Cardiac muscle cell (in vitro differentiated cells and primary cell): ENCODE data around the gene ITGA1. TPM values are rescaled to one million over a fixed set of nuclear protein-coding genes. Genes with fewer than 3 reads are reported as not detected.

ENCODE experiments used
- DNase-seq, 2 donors: peaks; one replicate each; pipeline versions ENCODE4 v3.0.0 to v3.0.0-alpha.2; 2010 to 2017; ENCODE audit warnings: low read depth in 1 of 2, low spot score in 1 of 2
- H3K27ac ChIP-seq: fragments of 200-600 bp; sonication (generic); 2 replicates; pipeline ENCODE4 v1.5.1; 2016
- H3K27me3 ChIP-seq: fragments of 200-600 bp; sonication (generic); 2 replicates; pipeline ENCODE4 v1.6.0; 2016; ENCODE audit warnings: control low read depth
- H3K36me3 ChIP-seq: fragments of 200-600 bp; sonication (generic); 2 replicates; pipeline ENCODE4 v1.5.1; 2016; ENCODE audit warnings: control low read depth
- H3K4me1 ChIP-seq: fragments of 200-600 bp; sonication (generic); 2 replicates; pipeline ENCODE4 v1.8.1; 2017; ENCODE audit warnings: low read depth, mild to moderate bottlenecking, mixed run types
- H3K4me3 ChIP-seq: fragments of 200-600 bp; sonication (generic); 2 replicates; pipeline ENCODE4 v1.5.1; 2016; ENCODE audit warnings: mild to moderate bottlenecking
- H3K9me3 ChIP-seq: fragments of 200-600 bp; sonication (generic); 2 replicates; pipeline ENCODE4 v1.5.1; 2017; ENCODE audit warnings: low read depth, mild to moderate bottlenecking, control low read depth
- polyA plus RNA-seq: library from polyadenylated mRNA; unstranded; fragments of >200 nt; fragmentation: Nextera tagmentation; extraction: Ambion mirVana; gene quantifications from 2 replicates; pipeline ENCODE4 v1.2.1, GENCODE V29; 2016
- total RNA-seq: library from RNA; depleted of rRNA; stranded (reverse); fragments of >200 nt; gene quantifications from 2 replicates; pipeline ENCODE4 v1.2.3, GENCODE V29; 2016
- TF ChIP-seq, protein P1 (sequence below): IDR thresholded peaks from 2 replicates; pipeline ENCODE4 v1.5.1; 2012; ENCODE audit warnings: low read depth, mild to moderate bottlenecking, low read length

Gene ITGA1
- total and polyA plus RNA-seq, 2 experiments from 2014 or later, result 2.9 to 7.3 TPM

DNA sequence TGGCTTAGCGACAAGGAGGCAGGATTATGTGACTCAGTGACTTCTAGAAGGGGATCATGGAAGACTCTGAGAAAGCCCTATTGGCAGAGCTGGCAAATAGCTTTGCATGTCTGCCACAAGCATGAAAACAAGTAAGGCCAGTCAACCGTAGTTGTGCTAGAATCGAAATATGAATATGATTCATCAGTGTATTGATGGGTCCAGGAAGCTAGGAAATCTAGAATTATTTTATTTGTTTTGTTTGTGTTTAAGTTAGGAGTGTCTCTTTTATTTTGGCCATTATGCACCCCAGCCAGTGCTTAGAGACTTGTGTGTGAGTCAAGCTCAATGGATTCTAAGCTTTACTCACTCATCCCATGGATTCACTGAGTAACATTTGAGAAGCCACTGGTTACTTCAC, 197.6 kb downstream of the ITGA1 start:
- H3K9me3 ChIP-seq, result no peaks in the 10 kb centered on the region
- TF ChIP-seq, protein P1, sequence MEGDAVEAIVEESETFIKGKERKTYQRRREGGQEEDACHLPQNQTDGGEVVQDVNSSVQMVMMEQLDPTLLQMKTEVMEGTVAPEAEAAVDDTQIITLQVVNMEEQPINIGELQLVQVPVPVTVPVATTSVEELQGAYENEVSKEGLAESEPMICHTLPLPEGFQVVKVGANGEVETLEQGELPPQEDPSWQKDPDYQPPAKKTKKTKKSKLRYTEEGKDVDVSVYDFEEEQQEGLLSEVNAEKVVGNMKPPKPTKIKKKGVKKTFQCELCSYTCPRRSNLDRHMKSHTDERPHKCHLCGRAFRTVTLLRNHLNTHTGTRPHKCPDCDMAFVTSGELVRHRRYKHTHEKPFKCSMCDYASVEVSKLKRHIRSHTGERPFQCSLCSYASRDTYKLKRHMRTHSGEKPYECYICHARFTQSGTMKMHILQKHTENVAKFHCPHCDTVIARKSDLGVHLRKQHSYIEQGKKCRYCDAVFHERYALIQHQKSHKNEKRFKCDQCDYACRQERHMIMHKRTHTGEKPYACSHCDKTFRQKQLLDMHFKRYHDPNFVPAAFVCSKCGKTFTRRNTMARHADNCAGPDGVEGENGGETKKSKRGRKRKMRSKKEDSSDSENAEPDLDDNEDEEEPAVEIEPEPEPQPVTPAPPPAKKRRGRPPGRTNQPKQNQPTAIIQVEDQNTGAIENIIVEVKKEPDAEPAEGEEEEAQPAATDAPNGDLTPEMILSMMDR, result no peak
- H3K4me1 ChIP-seq, result peaks cover 11% of the 10 kb centered on the region
- peaks cover 33% of the 10 kb centered on the region for H3K27me3 ChIP-seq
- no peaks in the 10 kb centered on the region for H3K36me3 ChIP-seq
- H3K4me3 ChIP-seq, result no peak overlapping the region
- DNase-seq, result no peak
- H3K27ac ChIP-seq, result no peak overlapping the region

DNA sequence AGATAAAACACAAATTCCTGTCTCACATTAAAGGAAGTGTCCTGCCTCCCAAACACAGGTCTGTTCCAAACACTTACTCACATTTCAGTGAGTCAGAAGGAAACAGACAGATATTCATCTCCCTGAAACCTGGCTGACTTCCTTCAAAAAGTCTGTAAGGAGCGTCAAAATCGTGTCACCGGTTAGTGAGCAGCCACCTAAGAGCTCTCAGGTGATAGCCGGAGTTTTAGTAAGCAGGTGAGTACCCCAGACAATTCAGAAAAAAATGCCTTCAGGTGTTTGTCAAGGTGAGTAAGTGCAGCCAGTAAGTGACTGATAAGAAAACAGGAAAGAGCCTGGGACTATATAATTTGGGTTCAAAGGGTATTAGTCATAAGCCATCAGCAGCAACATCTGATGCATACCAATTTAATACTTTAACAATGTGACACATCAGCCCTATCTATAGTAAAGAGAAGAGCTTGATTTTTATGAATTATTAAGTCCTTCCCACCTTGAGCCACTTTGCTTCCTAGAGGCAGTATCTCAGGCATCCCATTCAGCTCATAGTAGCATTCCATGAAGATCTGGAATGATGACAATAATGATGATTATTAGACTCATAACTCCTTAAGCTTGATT, 200.1 kb downstream of the ITGA1 start:
- Histone ChIP-seq H3K4me1 (peaks cover 11% of the 10 kb centered on the region), H3K27me3 (peaks cover 55% of the 10 kb centered on the region), H3K36me3 (no peaks in the 10 kb centered on the region), H3K27ac (no peak overlapping the region), H3K4me3 (no peak overlapping the region), H3K9me3 (no peaks in the 10 kb centered on the region)
- no peak for DNase-seq
- TF ChIP-seq, protein P1, result no peak

DNA sequence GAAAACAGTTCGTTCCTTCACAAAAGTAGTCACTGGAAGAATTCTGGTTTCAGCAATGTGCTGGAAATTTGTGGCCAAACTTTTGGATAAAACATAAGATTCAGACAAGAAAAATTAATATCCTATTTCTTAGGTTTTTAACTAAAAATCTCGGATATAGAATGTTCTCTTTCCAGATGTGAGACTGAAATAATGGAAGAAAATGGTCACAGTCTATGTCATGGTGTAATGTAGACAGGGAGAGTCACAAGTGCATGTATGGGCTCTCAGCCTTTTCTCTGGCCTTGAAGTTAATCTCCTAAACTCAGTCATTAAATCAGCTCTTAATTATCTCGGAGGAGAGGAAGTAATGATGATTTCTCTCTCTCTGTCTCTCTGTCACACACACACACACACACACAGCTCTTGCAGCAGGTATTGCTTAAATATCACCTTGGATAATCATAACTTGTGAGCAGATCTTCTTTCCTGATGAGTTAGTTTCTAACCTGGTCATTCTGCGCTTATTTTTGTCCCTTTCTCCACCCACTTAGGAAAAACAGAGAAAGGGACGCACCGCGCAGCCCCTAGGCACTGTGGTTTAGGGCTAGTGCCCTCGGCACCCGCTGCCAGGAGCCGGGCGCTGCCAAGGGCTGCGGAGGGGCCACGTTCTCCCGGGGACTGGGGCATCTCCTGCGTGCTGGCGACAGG, 200.8 kb downstream of the ITGA1 start:
- H3K27ac ChIP-seq, result no peak overlapping the region
- TF ChIP-seq, protein P1, result no peak

DNA sequence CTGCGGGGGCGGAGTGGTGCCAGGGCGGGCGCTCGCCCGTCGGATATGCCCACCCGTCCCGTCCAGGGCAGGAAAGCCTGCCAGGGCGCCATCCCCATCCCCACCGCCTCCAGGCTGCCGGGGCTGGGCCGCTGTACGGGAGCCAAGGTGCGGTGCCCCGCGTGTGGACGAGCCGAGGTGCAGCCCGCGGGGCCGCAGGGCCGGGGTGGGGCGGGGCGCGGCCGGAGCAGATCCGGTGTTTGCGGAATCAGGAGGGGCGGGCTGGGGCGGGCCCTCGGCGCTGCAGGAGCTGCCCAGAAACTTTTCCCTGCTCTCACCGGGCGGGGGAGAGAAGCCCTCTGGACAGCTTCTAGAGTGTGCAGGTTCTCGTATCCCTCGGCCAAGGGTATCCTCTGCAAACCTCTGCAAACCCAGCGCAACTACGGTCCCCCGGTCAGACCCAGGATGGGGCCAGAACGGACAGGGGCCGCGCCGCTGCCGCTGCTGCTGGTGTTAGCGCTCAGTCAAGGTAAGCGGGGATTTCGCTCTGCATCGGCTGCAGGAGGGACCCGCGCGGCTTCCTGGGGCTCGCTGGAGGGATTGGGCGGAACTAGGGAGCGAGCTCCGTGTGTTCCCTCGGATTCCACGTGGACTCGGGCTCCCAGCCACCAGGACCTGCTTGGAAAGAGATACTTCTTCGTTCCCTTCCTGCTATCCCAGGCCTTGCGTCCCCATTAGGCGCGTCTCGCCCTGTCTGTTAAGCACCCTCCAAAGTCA, 201.5 kb downstream of the ITGA1 start, which contains the start of gene ITGA2:
TSS of gene ITGA2 (plus strand) at position 328 of the 756 bp plus-strand sequence. CDS start at position 445, 117 bp downstream.
- peak; percentile 62 to 71 for DNase-seq
- no peak within 1 kb of the TSS for H3K27ac ChIP-seq

More for the DNA sequence above, 200.8 kb downstream of the ITGA1 start:
- no peaks in the 10 kb centered on the region for H3K9me3 ChIP-seq
- H3K4me3 ChIP-seq, result peak overlapping the region; percentile 36
- DNase-seq, result no peak
- H3K27me3 ChIP-seq, result peaks cover 55% of the 10 kb centered on the region
- H3K4me1 ChIP-seq, result peaks cover 11% of the 10 kb centered on the region
- H3K36me3 ChIP-seq, result no peaks in the 10 kb centered on the region

More for the DNA sequence above, 201.5 kb downstream of the ITGA1 start, which contains the start of gene ITGA2:
- Histone ChIP-seq H3K4me3 (peak within 1 kb of the TSS; percentile 36), H3K36me3 (no peaks in the 10 kb centered on the region), H3K27me3 (peaks cover 58% of the 10 kb centered on the region), H3K9me3 (no peaks in the 10 kb centered on the region), H3K4me1 (peaks cover 5% of the 10 kb centered on the region)
- TF ChIP-seq, protein P1, result no peak
